Osteoblast (primary cell): ENCODE results near the gene TLR10. TPM values are rescaled to one million over a fixed set of nuclear protein-coding genes. Genes with fewer than 3 reads are reported as not detected.

Source experiments
- DNase-seq: peaks from one replicate; pipeline ENCODE4 v3.0.0; 2011; ENCODE audit warnings: low spot score, mixed read lengths; ENCODE audit not compliant: insufficient read length; ENCODE audit errors: missing footprints
- H2AFZ ChIP-seq: 2 replicates; pipeline ENCODE4 v1.6.0; 2011; ENCODE audit warnings: mild to moderate bottlenecking, low read length
- H3K27ac ChIP-seq: 2 replicates; pipeline ENCODE4 v1.5.1; 2011; ENCODE audit warnings: mild to moderate bottlenecking, low read depth, low read length, moderate library complexity
- H3K27me3 ChIP-seq: 2 replicates; pipeline ENCODE4 v1.6.0; 2012; ENCODE audit warnings: mild to moderate bottlenecking, control low read depth, inconsistent platforms, low read length, moderate library complexity; ENCODE audit not compliant: insufficient read depth
- H3K36me3 ChIP-seq: 2 replicates; pipeline ENCODE4 v1.5.1; 2011; ENCODE audit warnings: mild to moderate bottlenecking, low read length, control low read depth, moderate library complexity; ENCODE audit not compliant: insufficient read depth
- H3K4me1 ChIP-seq: 2 replicates; pipeline ENCODE4 v1.5.1; 2011; ENCODE audit warnings: mild to moderate bottlenecking, low read length, control low read depth, moderate library complexity; ENCODE audit not compliant: insufficient read depth
- H3K4me2 ChIP-seq: 2 replicates; pipeline ENCODE4 v1.6.0; 2011; ENCODE audit warnings: mild to moderate bottlenecking, low read length; ENCODE audit not compliant: insufficient read depth
- H3K4me3 ChIP-seq: fragments of 200-600 bp; sonication (generic); 3 replicates; pipeline ENCODE4 v1.5.1; 2012; ENCODE audit warnings: mild to moderate bottlenecking, low read length, inconsistent platforms; ENCODE audit not compliant: insufficient read depth
- H3K79me2 ChIP-seq: 2 replicates; pipeline ENCODE4 v1.6.0; 2012; ENCODE audit warnings: mild to moderate bottlenecking, low read length, control low read depth, inconsistent platforms; ENCODE audit not compliant: insufficient read depth
- H3K9me3 ChIP-seq: 2 replicates; pipeline ENCODE4 v1.5.1; 2011; ENCODE audit warnings: low read depth, low read length, control low read depth
- H4K20me1 ChIP-seq: 2 replicates; pipeline ENCODE4 v1.6.0; 2012; ENCODE audit warnings: mild to moderate bottlenecking, low read length, control low read depth; ENCODE audit not compliant: insufficient read depth
- CTCF ChIP-seq: IDR thresholded peaks from 2 replicates; pipeline ENCODE4 v1.5.1; 2011; ENCODE audit warnings: mild to moderate bottlenecking, low read depth, low read length, moderate library complexity; ENCODE audit errors: extremely low read depth
- total RNA-seq: library from RNA; depleted of rRNA; stranded (reverse); fragments of >200 nt; gene quantifications from 2 replicates; pipeline ENCODE4 v1.2.3, GENCODE V29; 2012

The TLR10 gene
- total RNA-seq, 1 donor, result not detected

DNA sequence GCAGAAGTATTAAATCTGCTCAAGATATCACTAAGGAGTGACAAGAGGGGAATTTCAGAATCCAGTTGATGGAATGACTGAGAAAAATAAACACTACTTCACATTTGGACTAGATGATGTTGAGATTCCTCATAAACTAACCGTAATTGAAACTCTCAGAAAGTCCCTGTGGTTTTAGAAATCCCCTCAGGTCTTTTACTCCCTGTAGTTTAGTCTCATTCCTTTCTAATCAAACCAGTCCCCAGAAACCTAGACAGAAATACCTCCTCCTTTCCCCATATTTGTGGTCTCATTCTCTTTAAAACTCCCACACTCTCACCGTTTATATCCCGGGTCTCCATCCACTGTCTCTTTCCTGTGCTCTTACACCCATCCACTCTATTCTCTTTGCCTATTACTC lies 36.8 kb upstream of the TLR10 start:
- Histone ChIP-seq H4K20me1 (no peaks in the 10 kb centered on the region), H3K4me1 (no peaks in the 10 kb centered on the region), H3K27ac (no peak overlapping the region), H2AFZ (no peak overlapping the region), H3K36me3 (no peaks in the 10 kb centered on the region), H3K27me3 (peaks cover 13% of the 10 kb centered on the region), H3K4me3 (no peak overlapping the region), H3K4me2 (no peak overlapping the region), H3K9me3 (no peaks in the 10 kb centered on the region), H3K79me2 (no peaks in the 10 kb centered on the region)
- no peak for TF ChIP-seq CTCF
- no peak for DNase-seq

DNA sequence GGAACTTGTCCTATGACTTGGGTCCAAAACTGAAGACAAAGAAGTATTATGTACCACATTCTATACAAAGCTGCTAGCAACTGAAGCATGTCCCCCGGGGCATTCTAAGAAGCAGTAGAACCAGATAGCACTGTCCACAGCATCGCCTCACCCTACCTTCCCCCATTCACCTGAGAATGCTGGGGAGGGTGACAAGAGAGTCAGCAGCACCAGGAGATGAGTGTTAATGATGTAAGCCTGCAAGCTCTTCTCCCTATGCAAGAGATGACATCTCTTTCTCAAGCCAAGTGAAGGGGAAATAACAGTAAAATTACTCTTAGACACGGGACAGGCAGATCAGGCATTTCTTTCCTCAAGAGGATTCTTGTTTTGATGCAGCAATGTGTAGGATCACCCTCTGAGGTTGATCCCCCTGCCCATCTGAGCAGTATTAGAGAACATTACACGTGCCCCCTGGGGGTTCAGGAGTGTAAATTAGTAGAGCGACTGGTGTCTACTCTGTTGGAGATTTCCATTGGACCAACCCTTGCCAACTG lies 35.7 kb upstream of the TLR10 start:
- Histone ChIP-seq H2AFZ (no peak overlapping the region), H3K4me2 (no peak overlapping the region), H3K36me3 (no peaks in the 10 kb centered on the region), H3K9me3 (no peaks in the 10 kb centered on the region), H3K27me3 (peaks cover 21% of the 10 kb centered on the region), H3K4me1 (no peaks in the 10 kb centered on the region), H4K20me1 (no peaks in the 10 kb centered on the region), H3K4me3 (no peak overlapping the region), H3K27ac (no peak overlapping the region), H3K79me2 (no peaks in the 10 kb centered on the region)
- no peak for DNase-seq
- TF ChIP-seq CTCF, result no peak

DNA sequence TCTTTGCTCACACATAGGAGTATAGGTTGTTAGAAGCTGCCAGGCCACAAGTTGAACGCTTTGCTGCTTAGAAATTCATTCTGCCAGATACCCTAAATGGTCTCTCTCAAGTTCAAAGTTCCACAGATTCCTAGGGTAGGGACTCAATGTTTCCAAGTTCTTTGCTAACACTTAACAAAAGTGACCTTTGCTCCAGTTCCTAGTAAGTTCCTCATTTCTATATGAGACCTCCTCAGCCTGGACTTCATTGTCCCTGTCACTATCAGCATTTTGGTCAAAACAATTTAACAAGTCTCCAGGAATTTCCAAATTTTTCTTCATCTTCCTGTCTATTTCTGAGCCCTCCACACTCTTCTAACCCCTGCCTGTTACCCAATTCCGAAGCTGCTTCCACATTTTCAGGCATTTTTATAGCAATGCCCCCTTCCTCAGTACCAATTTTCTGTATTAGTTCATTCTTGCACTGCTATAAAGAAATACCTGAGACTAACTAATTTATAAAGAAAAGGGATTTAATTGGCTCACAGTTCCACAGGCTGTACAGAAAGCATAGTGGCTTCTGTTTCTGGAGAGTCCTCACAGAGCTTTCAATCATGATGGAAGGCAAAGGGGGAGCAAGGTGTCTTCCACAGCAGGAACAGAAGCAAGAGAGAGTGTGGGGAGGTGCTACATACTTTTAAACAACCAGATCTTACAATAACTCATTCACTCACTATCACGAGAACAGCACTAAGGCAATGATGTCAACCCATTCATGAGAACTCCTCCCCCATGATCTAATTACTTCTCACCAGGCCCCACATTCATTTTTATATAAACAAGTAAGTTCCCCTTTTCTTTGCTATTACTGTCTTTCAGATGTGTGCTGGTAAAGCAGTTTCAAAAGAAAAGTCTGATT lies 33.3 kb upstream of the TLR10 start:
- no peaks in the 10 kb centered on the region for H3K79me2 ChIP-seq
- H3K4me2 ChIP-seq, result no peak overlapping the region
- no peak overlapping the region for H3K27ac ChIP-seq
- no peaks in the 10 kb centered on the region for H4K20me1 ChIP-seq
- no peak overlapping the region for H3K4me3 ChIP-seq
- H3K27me3 ChIP-seq, result peaks cover 22% of the 10 kb centered on the region
- H3K4me1 ChIP-seq, result no peaks in the 10 kb centered on the region
- no peaks in the 10 kb centered on the region for H3K9me3 ChIP-seq
- no peak for TF ChIP-seq CTCF
- no peaks in the 10 kb centered on the region for H3K36me3 ChIP-seq
- no peak overlapping the region for H2AFZ ChIP-seq
- DNase-seq, result no peak

DNA sequence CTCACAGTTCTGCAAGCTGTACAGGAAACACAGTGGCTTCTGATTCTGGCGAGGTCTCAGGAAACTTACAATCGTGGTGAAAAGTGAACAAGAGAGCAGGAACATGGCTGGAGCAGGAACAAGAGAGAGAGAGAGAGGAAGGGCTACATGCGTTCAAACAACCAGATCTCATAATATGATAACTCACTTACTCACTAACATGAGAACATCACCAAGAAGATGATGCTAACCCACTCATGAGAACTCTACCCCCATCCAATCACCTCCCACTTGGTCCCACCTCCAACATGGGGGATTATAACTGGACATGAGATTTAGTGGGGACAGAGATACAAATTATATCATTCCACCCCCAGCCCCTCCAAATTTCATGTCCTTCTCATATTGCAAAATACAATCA lies 31.6 kb upstream of the TLR10 start:
- no peaks in the 10 kb centered on the region for H3K79me2 ChIP-seq
- no peak overlapping the region for H3K27ac ChIP-seq
- H3K4me2 ChIP-seq, result no peak overlapping the region
- H3K9me3 ChIP-seq, result no peaks in the 10 kb centered on the region
- H3K4me1 ChIP-seq, result no peaks in the 10 kb centered on the region
- no peaks in the 10 kb centered on the region for H4K20me1 ChIP-seq
- peaks cover 19% of the 10 kb centered on the region for H3K27me3 ChIP-seq
- DNase-seq, result no peak
- no peak overlapping the region for H2AFZ ChIP-seq
- no peak for TF ChIP-seq CTCF
- H3K36me3 ChIP-seq, result no peaks in the 10 kb centered on the region
- no peak overlapping the region for H3K4me3 ChIP-seq
